Transverse colon (tissue), 4 donors: ENCODE data around the gene FAM78B. TPM values are rescaled to one million over a fixed set of nuclear protein-coding genes. Genes with fewer than 3 reads are reported as not detected.

Source experiments
- DNase-seq: peaks from one replicate; pipeline ENCODE4 v3.0.0-alpha.2; 2019
- H3K27ac ChIP-seq, 4 donors: fragments of 200-600 bp; sonication (generic); 2 replicates each; pipeline ENCODE4 v1.5.1; 2016 to 2018; ENCODE audit warnings: inconsistent platforms in 4 of 4
- H3K27me3 ChIP-seq: fragments of 200-600 bp; sonication (generic); 2 replicates; pipeline ENCODE4 v1.5.1; 2017; ENCODE audit warnings: inconsistent platforms
- H3K36me3 ChIP-seq, 4 donors: fragments of 200-600 bp; sonication (generic); 2 replicates each; pipeline ENCODE4 v1.5.1; 2017 to 2019; ENCODE audit warnings: inconsistent platforms in 4 of 4
- H3K4me1 ChIP-seq, 4 donors: fragments of 200-600 bp; sonication (generic); 2 replicates each; pipeline ENCODE4 v1.5.1; 2017 to 2020; ENCODE audit warnings: inconsistent platforms in 4 of 4
- H3K4me3 ChIP-seq, 4 donors: fragments of 200-600 bp; sonication (generic); 1 replicate in 1 of 4; 2 replicates in 3 of 4; pipeline versions ENCODE4 v1.5.1 to v1.6.1; 2017 to 2019; ENCODE audit warnings: inconsistent platforms in 4 of 4
- H3K9me3 ChIP-seq, 2 donors: fragments of 200-600 bp; sonication (generic); 2 replicates each; pipeline ENCODE4 v1.5.1; 2017 to 2019; ENCODE audit warnings: inconsistent platforms in 2 of 2
- EP300 ChIP-seq: sonication (generic); formaldehyde crosslinking; IDR thresholded peaks from one replicate; pipeline ENCODE4 v1.6.1; 2017; ENCODE audit warnings: antibody characterized with exemption, low read depth
- POLR2A ChIP-seq: fragments of 450-650 bp; IDR thresholded peaks from one replicate; pipeline ENCODE4 v1.6.1; 2016; ENCODE audit warnings: antibody characterized with exemption, mild to moderate bottlenecking, moderate library complexity
- POLR2AphosphoS5 ChIP-seq, 3 donors: sonication (generic); formaldehyde crosslinking; IDR thresholded peaks; one replicate each; pipeline ENCODE4 v1.6.1; 2016; ENCODE audit warnings: antibody characterized with exemption in 3 of 3
- WGBS, 2 donors: methylation state at CpG; one replicate each; pipeline ENCODE4 v1.1.5; 2018; ENCODE audit warnings: low coverage in 1 of 2; 5-methylcytosine and 5-hydroxymethylcytosine counted together
- in situ Hi-C, 4 donors: fragments of 200-750 bp; cut with MboI; loops; one replicate each; pipeline versions ENCODE4 v1.15.0 to v1.15.1; 2017; ENCODE audit warnings: low sequenced_read_pairs in 3 of 4, low pct_ligation_motif_present in 1 of 4, low pct_unique_long_range_greater_than_20kb in 1 of 4
- intact Hi-C: fragments of 100-400 bp; cut with DNase I; formaldehyde crosslinking; loops from one replicate; pipeline ENCODE4 v1.15.1; 2023; ENCODE audit warnings: low total_unique reads
- total RNA-seq, 4 donors: library from RNA; depleted of rRNA; stranded (reverse); fragments of >200 nt; gene quantifications; one replicate each; pipeline ENCODE4 v1.1.0, GENCODE V29; 2016
- TF ChIP-seq, protein P1 (sequence below), 5 experiments: fragments of 200-600 bp in 3 of 5; fragments of 450-650 bp in 2 of 5; sonication (generic) in 3 of 5; IDR thresholded peaks; 1 replicate in 2 of 5; 2 replicates in 3 of 5; pipeline ENCODE4 v1.5.1; 2016 to 2017; ENCODE audit warnings: antibody characterized with exemption in 5 of 5, inconsistent platforms in 3 of 5, mild to moderate bottlenecking in 2 of 5, moderate library complexity in 1 of 5

Gene FAM78B
- total RNA-seq, 4 donors from 2014 or later, result 0.40 to 5.2 (median 0.80) TPM

DNA sequence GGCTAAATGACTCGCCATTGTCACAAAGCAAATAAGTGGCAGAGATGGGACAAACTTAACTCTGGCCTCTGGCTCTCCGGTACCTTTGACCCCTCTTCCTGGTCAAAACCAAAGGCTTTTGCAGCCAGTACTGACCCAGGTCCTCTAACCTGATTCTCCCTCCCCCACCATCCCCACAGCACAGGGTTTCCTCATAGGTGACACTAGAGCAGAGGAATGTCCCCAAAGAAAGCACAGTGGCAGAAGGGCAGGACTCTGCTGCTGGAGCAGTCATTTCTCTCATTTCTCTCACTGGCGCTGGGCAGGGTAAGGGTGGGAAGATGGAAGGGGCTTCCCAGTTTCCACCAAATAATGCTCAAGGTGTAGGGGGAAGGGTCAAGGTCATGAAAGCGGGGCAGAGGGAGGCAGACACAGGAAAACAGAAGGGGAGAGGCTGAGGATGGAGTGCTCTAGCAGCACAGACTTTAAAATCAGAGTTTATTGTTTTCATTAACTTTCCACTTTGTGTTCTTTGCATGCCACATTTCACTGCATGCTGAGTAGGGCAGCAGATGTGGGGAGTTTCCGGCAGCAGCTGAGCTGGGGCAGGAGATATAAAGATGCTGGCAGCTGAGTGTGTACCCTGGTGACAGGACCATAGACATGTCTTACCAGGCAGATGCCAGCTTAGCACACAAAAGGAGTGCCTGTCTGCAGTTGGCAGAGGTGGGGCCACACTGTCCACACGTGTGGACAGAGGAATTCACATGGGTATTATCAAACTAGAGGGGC lies 80.5 kb downstream of the FAM78B start:
- intact Hi-C loops (no loop called here), in situ Hi-C loops (no loop called here)
- DNase-seq, result no peak
- Histone ChIP-seq H3K27me3 (no peaks in the 10 kb centered on the region), H3K27ac (no peak overlapping the region), H3K9me3 (no peaks in the 10 kb centered on the region), H3K4me3 (no peak overlapping the region), H3K36me3 (no peaks in the 10 kb centered on the region), H3K4me1 (peaks cover 0 to 3% (median 0%) of the 10 kb centered on the region in 4 donors)
- 82 to 83% methylated on average over 2 to 6 of the region's 6 CpGs for WGBS, 2 donors
- TF ChIP-seq POLR2AphosphoS5 (IDR thresholded peaks at IDR 0.05), result no peak
- TF ChIP-seq EP300, result no peak
- TF ChIP-seq, protein P1, sequence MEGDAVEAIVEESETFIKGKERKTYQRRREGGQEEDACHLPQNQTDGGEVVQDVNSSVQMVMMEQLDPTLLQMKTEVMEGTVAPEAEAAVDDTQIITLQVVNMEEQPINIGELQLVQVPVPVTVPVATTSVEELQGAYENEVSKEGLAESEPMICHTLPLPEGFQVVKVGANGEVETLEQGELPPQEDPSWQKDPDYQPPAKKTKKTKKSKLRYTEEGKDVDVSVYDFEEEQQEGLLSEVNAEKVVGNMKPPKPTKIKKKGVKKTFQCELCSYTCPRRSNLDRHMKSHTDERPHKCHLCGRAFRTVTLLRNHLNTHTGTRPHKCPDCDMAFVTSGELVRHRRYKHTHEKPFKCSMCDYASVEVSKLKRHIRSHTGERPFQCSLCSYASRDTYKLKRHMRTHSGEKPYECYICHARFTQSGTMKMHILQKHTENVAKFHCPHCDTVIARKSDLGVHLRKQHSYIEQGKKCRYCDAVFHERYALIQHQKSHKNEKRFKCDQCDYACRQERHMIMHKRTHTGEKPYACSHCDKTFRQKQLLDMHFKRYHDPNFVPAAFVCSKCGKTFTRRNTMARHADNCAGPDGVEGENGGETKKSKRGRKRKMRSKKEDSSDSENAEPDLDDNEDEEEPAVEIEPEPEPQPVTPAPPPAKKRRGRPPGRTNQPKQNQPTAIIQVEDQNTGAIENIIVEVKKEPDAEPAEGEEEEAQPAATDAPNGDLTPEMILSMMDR (IDR thresholded peaks at IDR 0.05), result no peak
- no peak for TF ChIP-seq POLR2A

DNA sequence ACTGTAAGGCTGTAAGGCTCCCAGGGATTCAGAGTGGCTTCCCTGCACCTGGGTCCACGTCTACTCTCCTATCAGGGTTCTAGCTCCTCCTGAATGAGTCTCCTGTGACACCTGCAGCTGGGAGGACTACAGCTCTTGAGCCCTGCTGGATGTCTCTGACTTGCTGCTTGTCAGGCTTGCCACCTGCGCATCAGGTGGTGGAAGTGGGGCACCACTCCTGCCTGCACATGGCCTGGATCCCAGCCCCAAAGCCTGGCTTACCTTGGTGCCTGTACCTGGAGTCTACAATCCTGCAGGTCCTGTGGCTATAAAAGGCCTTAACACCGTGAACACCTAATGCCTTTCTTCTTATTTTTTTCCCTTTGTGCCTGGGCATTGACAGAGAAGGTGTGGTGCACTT lies 82.2 kb downstream of the FAM78B start:
- Histone ChIP-seq H3K36me3 (no peaks in the 10 kb centered on the region), H3K27me3 (no peaks in the 10 kb centered on the region), H3K9me3 (no peaks in the 10 kb centered on the region), H3K4me1 (peaks cover 0 to 5% (median 0%) of the 10 kb centered on the region in 4 donors), H3K27ac (no peak overlapping the region), H3K4me3 (no peak overlapping the region)
- intact Hi-C loops, result no loop called here
- TF ChIP-seq, protein P1 (IDR thresholded peaks at IDR 0.05), result no peak
- TF ChIP-seq POLR2A (no peak), EP300 (no peak), POLR2AphosphoS5 (IDR thresholded peaks at IDR 0.05) (no peak)
- DNase-seq, result no peak
- 65 to 85% methylated on average over 2 to 3 of the region's 3 CpGs for WGBS, 2 donors
- in situ Hi-C loops, result no loop called here

- intact Hi-C loops (no loop called here), in situ Hi-C loops (no loop called here)
- H3K27me3 ChIP-seq, result no peaks in the 10 kb centered on the region
- no peak overlapping the region for H3K4me3 ChIP-seq
- H3K9me3 ChIP-seq, result no peaks in the 10 kb centered on the region
- peaks cover 0 to 5% (median 0%) of the 10 kb centered on the region in 4 donors for H3K4me1 ChIP-seq
- TF ChIP-seq EP300, result no peak
- TF ChIP-seq POLR2AphosphoS5 (IDR thresholded peaks at IDR 0.05), result no peak
- TF ChIP-seq, protein P1 (IDR thresholded peaks at IDR 0.05), result no peak
- TF ChIP-seq POLR2A, result no peak
- no peak for DNase-seq
- WGBS, 2 donors, result 33 to 50% methylated on average over 2 of the region's 2 CpGs
- no peaks in the 10 kb centered on the region for H3K36me3 ChIP-seq
- H3K27ac ChIP-seq, result no peak overlapping the region
These were observed 82.9 kb downstream of the FAM78B start for GRCh38 chr1:166083887-166084286.

- 74 to 87% methylated on average over 3 to 5 of the region's 5 CpGs for WGBS, 2 donors
- Histone ChIP-seq H3K4me1 (peaks cover 0 to 5% (median 0%) of the 10 kb centered on the region in 4 donors), H3K4me3 (no peak overlapping the region), H3K27me3 (no peaks in the 10 kb centered on the region), H3K27ac (no peak overlapping the region), H3K9me3 (no peaks in the 10 kb centered on the region), H3K36me3 (no peaks in the 10 kb centered on the region)
- DNase-seq, result no peak
- in situ Hi-C loops (no loop called here), intact Hi-C loops (no loop called here)
- TF ChIP-seq POLR2AphosphoS5 (IDR thresholded peaks at IDR 0.05) (no peak), POLR2A (no peak), EP300 (no peak)
- TF ChIP-seq, protein P1 (IDR thresholded peaks at IDR 0.05), result no peak
These were observed 84.2 kb downstream of the FAM78B start for GRCh38 chr1:166082601-166083000.
